ENCODE results near the gene PRSS8. TPM values are rescaled to one million over a fixed set of nuclear protein-coding genes. Genes with fewer than 3 reads are reported as not detected.
A peak's percentile ranks its signal among the peaks of the same experiment; 100 is the strongest.

PRSS8 gene
- total RNA-seq, 2 experiments from 2014 or later, result not detected

DNA sequence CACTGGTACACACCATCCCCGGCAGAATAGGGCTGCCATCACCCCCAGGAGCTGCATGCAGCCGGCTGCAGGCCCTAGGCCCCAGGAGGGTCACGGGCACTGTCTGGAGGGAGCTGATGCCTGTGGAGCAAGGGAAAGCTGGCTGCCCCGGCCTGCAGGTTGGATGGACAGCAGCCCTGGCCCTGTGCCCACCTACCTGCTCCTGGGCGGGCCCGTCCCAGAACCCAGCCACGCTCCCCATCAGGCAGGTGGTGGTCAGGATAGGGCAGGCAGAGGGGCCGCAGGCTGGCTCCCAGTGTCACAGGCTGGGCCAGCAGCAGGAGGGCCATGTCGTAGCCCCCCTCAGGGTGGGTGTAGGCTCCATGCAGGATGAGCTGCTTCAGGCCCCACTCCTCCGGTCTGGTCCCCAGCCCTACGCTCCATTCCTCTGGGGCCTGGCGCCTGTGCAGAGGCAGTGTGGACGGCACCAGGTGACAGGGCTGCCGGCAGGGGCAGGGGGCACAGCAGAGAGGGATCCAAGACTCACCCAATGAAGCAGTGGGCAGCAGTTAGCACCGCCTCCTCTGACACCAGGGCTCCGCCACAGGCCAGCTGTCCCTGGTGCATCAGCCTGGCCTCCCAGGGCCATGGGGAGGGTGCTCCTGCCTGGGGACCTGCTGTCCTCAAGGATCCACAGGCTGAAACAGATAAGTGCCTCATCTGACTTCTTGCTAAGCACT is 50.8 kb downstream of the PRSS8 start:
- H3K36me3 Mint-ChIP-seq (ENCODE audit: low read depth), result peaks cover 24% of the 10 kb centered on the region
- ATAC-seq (no peak), DNase-seq (no peak)
- peaks cover 12% of the 10 kb centered on the region for H3K4me1 Mint-ChIP-seq (ENCODE audit: low read depth)
- H3K27me3 Mint-ChIP-seq (ENCODE audit: low read depth), result no peaks in the 10 kb centered on the region
- no peak overlapping the region for H3K27ac Mint-ChIP-seq
- no peak overlapping the region for H3K4me3 Mint-ChIP-seq
- POLR2A ChIA-PET, result interaction anchor here (1.0 to 1.1 kb wide), 3 partner anchors 9 to 374 kb away, joined by 4 to 6 read pairs (median 5); partner anchors contain the start of genes ARMC5, ZNF646 and ZNF668
- CTCF ChIA-PET, result no interaction called here
- H3K9me3 Mint-ChIP-seq (ENCODE audit: insufficient read depth), result no peaks in the 10 kb centered on the region

DNA sequence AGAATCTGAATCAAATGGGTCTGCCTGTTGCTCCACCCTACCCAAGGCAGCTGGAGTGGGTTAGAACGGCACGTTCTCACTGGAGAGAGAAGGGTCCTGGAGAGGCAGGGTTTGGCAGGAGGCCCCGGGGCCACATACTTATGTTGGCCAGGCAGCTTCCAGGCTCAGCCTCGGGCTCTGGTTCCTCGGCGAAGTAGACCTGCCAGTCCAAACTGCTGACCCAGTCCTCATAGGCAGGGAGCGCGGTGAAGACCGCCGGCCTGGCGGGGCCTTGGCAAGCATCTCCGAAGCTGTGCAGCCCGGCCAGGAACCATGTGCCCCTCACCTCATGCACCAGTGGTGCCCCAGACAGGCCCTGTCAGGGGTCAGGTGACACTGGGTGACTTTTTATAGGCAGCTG is 51.5 kb downstream of the PRSS8 start:
- Mint-ChIP-seq H3K36me3 (ENCODE audit: low read depth) (peaks cover 29% of the 10 kb centered on the region), H3K4me1 (ENCODE audit: low read depth) (peaks cover 20% of the 10 kb centered on the region), H3K9me3 (ENCODE audit: insufficient read depth) (no peaks in the 10 kb centered on the region), H3K27ac (no peak overlapping the region), H3K27me3 (ENCODE audit: low read depth) (no peaks in the 10 kb centered on the region), H3K4me3 (no peak overlapping the region)
- ChIA-PET CTCF (no interaction called here), POLR2A (interaction anchor here (1.1 kb wide), 2 partner anchors 8 to 10 kb away, joined by 5 to 6 read pairs; partner anchors contain the start of genes ZNF646 and ZNF668)
- DNase-seq, result no peak
- ATAC-seq, result no peak

DNA sequence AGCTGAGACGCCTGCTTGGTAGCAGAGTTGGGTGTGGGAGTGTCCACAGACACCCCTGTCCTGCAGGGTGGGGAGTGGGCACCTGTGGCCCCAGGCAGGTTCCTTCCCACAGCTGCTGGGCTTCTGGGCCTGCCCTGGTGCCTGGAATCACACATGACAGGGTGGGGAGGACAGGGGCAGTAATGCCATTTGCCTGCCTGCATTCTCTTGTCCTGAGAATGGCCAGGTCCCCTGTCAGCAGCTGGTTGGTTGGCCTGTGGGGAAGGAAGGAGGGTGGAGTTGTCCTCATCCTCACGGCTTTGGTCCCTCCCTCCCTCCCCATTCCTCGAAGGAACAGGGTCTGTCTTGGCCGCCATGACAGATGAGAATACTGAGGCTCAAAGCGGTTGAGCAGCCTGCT is 52.0 kb downstream of the PRSS8 start:
- no peak overlapping the region for H3K4me3 Mint-ChIP-seq
- ChIA-PET POLR2A (interaction anchor here (0.6 kb wide), 1 partner anchor 310 kb away, joined by 3 read pairs; no protein-coding TSS in a partner anchor), CTCF (no interaction called here)
- DNase-seq (no peak), ATAC-seq (no peak)
- peak overlapping the region; percentile 61 for H3K27ac Mint-ChIP-seq
- H3K27me3 Mint-ChIP-seq (ENCODE audit: low read depth), result no peaks in the 10 kb centered on the region
- peaks cover 33% of the 10 kb centered on the region for H3K36me3 Mint-ChIP-seq (ENCODE audit: low read depth)
- no peaks in the 10 kb centered on the region for H3K9me3 Mint-ChIP-seq (ENCODE audit: insufficient read depth)
- peaks cover 24% of the 10 kb centered on the region for H3K4me1 Mint-ChIP-seq (ENCODE audit: low read depth)

DNA sequence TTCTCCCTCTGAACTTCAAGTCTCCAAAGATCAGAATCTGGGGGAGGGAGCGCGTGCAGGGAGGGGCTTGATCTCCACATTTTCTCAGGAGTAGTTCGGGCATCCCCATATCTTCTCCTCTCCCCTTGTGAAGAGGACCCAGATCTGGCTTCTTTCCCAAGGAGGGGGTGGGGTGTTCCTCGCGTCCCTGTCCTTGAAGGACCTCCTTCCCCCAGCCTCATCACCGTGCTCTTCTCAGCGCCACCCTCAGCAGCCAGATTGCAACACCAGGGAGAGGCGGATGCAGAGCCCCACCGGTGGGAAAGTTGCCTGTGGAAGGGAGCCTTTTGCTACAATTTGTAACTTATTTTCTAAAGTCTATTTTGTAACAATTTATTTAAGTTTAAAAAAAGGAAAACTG is 52.4 kb downstream of the PRSS8 start:
- H3K4me3 Mint-ChIP-seq, result no peak overlapping the region
- DNase-seq (no peak), ATAC-seq (no peak)
- no peak overlapping the region for H3K27ac Mint-ChIP-seq
- H3K4me1 Mint-ChIP-seq (ENCODE audit: low read depth), result peaks cover 28% of the 10 kb centered on the region
- peaks cover 37% of the 10 kb centered on the region for H3K36me3 Mint-ChIP-seq (ENCODE audit: low read depth)
- no peaks in the 10 kb centered on the region for H3K9me3 Mint-ChIP-seq (ENCODE audit: insufficient read depth)
- ChIA-PET POLR2A (interaction anchor here (0.6 kb wide), 1 partner anchor 309 kb away, joined by 3 read pairs; no protein-coding TSS in a partner anchor), CTCF (no interaction called here)
- H3K27me3 Mint-ChIP-seq (ENCODE audit: low read depth), result no peaks in the 10 kb centered on the region

DNA sequence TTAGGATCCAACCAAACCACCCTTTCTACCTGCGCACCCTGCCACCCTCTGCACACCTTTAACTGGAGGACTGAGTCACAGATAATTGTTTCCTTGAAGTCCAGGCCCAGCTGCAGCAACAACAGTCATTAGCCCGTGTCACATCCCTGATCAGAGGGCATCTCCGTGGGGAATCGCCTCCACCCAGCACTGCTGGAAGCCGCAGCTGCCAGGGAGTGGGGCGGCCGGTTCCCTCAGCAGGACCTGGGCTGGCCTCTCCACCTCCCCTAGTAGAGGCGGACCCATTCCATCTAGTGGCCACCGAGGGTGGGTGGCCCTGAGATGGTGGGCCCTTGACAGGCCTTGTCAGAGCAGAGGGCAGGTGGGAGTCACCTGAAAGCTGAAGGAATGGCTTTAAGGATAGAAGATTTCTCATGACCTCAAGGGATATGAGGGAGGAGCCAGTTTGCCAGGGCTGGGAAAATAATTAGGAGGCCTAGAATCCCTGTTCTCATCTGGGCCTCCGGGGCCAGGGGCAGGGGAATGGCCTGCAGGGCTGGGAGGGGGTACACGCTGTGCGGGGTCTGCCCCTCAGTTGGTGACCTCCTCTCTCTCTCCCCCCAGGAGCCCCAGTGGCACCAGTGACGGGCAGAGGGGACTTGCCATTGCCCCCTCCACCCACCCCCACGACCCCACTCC is 53.0 kb downstream of the PRSS8 start:
- no peaks in the 10 kb centered on the region for H3K27me3 Mint-ChIP-seq (ENCODE audit: low read depth)
- ATAC-seq (no peak), DNase-seq (no peak)
- H3K4me3 Mint-ChIP-seq, result no peak overlapping the region
- no peaks in the 10 kb centered on the region for H3K9me3 Mint-ChIP-seq (ENCODE audit: insufficient read depth)
- peaks cover 33% of the 10 kb centered on the region for H3K4me1 Mint-ChIP-seq (ENCODE audit: low read depth)
- POLR2A ChIA-PET, result interaction anchor here (0.6 kb wide), 1 partner anchor 309 kb away, joined by 3 read pairs; no protein-coding TSS in a partner anchor
- peaks cover 42% of the 10 kb centered on the region for H3K36me3 Mint-ChIP-seq (ENCODE audit: low read depth)
- peak overlapping the region; percentile 32 for H3K27ac Mint-ChIP-seq
- CTCF ChIA-PET, result no interaction called here

Other genes with a start within 250 kb of the PRSS8 start
- 10 to 100 TPM; 30.3 to 34.5 TPM for gene BCL7C, start 241.7 kb downstream of the PRSS8 start, total RNA-seq
- gene CTF1, start 239.1 kb downstream of the PRSS8 start, total RNA-seq, result under 1 TPM; 0.23 to 0.34 TPM
- gene FBXL19, start 212.2 kb downstream of the PRSS8 start, total RNA-seq, result 10 to 100 TPM; 22.7 to 23.1 TPM
- 10 to 100 TPM; 21.4 to 23.1 TPM for gene ORAI3, start 186.7 kb downstream of the PRSS8 start, total RNA-seq
- gene SETD1A, start 178.0 kb downstream of the PRSS8 start, total RNA-seq, result 10 to 100 TPM; 25.6 to 28.4 TPM
- 1 to 10 TPM; 6.3 to 7.8 TPM for gene HSD3B7, start 150.5 kb downstream of the PRSS8 start, total RNA-seq
- 1 to 10 TPM; 1.7 to 2.2 TPM for gene STX1B, start 125.1 kb downstream of the PRSS8 start, total RNA-seq
- gene STX4, start 102.2 kb downstream of the PRSS8 start, total RNA-seq, result 10 to 100 TPM; 46.4 to 53.5 TPM
- gene ZNF668, start 61.5 kb downstream of the PRSS8 start, total RNA-seq, result 10 to 100 TPM; 20.8 to 22.2 TPM
- gene ZNF646, start 61.3 kb downstream of the PRSS8 start, total RNA-seq, result 10 to 100 TPM; 26.0 to 30.3 TPM
- 1 to 10 TPM; 5.3 to 6.8 TPM for gene PRSS53, start 46.8 kb downstream of the PRSS8 start, total RNA-seq
- 10 to 100 TPM; 71.6 to 78.8 TPM for gene VKORC1, start 40.9 kb downstream of the PRSS8 start, total RNA-seq
- 10 to 100 TPM; 38.9 TPM for gene BCKDK, start 27.3 kb downstream of the PRSS8 start, total RNA-seq
- 10 to 100 TPM; 58.6 to 63.8 TPM for gene KAT8, start 18.1 kb downstream of the PRSS8 start, total RNA-seq
- gene PRSS36, start 14.3 kb upstream of the PRSS8 start, total RNA-seq, result 1 to 10 TPM in 1 of 2 experiments, under 1 TPM in 1; 0.95 to 1.3 TPM
- 100 to 1,000 TPM; 536 to 569 TPM for gene FUS, start 44.4 kb upstream of the PRSS8 start, total RNA-seq
- gene PYCARD, start 67.0 kb upstream of the PRSS8 start, total RNA-seq, result 10 to 100 TPM; 97.7 to 99.5 TPM
- not detected for gene TRIM72, start 78.4 kb upstream of the PRSS8 start, total RNA-seq
- gene PYDC1, start 81.4 kb upstream of the PRSS8 start, total RNA-seq, result not detected
- gene ITGAM, start 124.2 kb upstream of the PRSS8 start, total RNA-seq, result 10 to 100 TPM; 15.3 to 17.7 TPM
- 10 to 100 TPM; 22.7 to 25.0 TPM for gene ITGAX, start 219.4 kb upstream of the PRSS8 start, total RNA-seq